ENCODE measurements around the gene ANKRD52. TPM values are rescaled to one million over a fixed set of nuclear protein-coding genes. Genes with fewer than 3 reads are reported as not detected.

Gene ANKRD52
- total and polyA plus RNA-seq, 10 of the 15 experiments (the other 5 are each of a cell fraction or from before 2014, with no cell fraction given): 0.90 to 55.3 (median 16.1) TPM

- RAD21 ChIA-PET (ENCODE audit: unreplicated experiment): no interaction called here
- H3K27me3 ChIP-seq (replicated peaks in 1 of 2; ENCODE audit: control insufficient read depth in 2 of 2, insufficient read depth in 2 of 2, low read length in 1 of 2): no peaks in the 10 kb centered on the region
- no peak for FAIRE-seq
Observed at GRCh38 chr12:56288705-56289387, 30.7 kb upstream of the ANKRD52 start.

GRCh38 chr12:56286044-56286830, 28.1 kb upstream of the ANKRD52 start:
- Histone ChIP-seq H3K27me3 (replicated peaks in 1 of 2; ENCODE audit: control insufficient read depth in 2 of 2, insufficient read depth in 2 of 2, low read length in 1 of 2) (no peaks in the 10 kb centered on the region), H4K20me1 (ENCODE audit: control insufficient read depth, insufficient read depth) (no peaks in the 10 kb centered on the region), H2AFZ (ENCODE audit: control insufficient read depth, low read depth, low read length) (no peak overlapping the region), H3K4me3 (no peak overlapping the region), H3K27ac (ENCODE audit: control insufficient read depth, insufficient read depth) (no peak overlapping the region), H3K4me1 (ENCODE audit: control insufficient read depth, insufficient read depth, low read length) (no peaks in the 10 kb centered on the region), H3K9ac (ENCODE audit: control insufficient read depth, insufficient read depth, low read length) (no peak overlapping the region), H3K4me2 (ENCODE audit: control insufficient read depth, insufficient read depth) (no peak overlapping the region), H3K9me3 (replicated peaks; ENCODE audit: control insufficient read depth, insufficient read depth, low read length) (no peaks in the 10 kb centered on the region), H3K79me2 (ENCODE audit: control insufficient read depth, insufficient read depth, low read length) (peaks cover 6% of the 10 kb centered on the region), H3K36me3 (ENCODE audit: control insufficient read depth in 2 of 2, insufficient read depth in 2 of 2, low read length in 1 of 2) (peaks cover 7 to 24% of the 10 kb centered on the region in 2 experiments)
- intact Hi-C loops (cut with micrococcal nuclease; ENCODE audit: unreplicated experiment): no loop called here
- ATAC-seq (no peak), DNase-seq (ENCODE audit: low read depth, low spot score) (no peak), FAIRE-seq (no peak)
- in situ Hi-C loops (cut with MboI): no loop called here
- TSS peak; percentile 38 for BruUV-seq (replicated peaks)
- ChIA-PET CTCF (interaction anchor here (0.7 to 2.3 kb wide), 8 partner anchors 11 to 178 kb away, joined by 3 to 10 read pairs (median 4); partner anchors contain the start of genes RNF41 and STAT2), RAD21 (ENCODE audit: unreplicated experiment) (interaction anchor here (1.1 to 1.7 kb wide), 3 partner anchors 163 to 178 kb away, joined by 3 to 7 read pairs (median 3); partner anchors contain the start of gene TIMELESS), POLR2A (interaction anchor here (0.6 to 1.4 kb wide), 4 partner anchors 14 to 74 kb away, joined by 3 to 4 read pairs (median 3); partner anchors contain the start of genes CS and STAT2), SMC1A (ENCODE audit: uncharacterized antibody, unreplicated experiment) (interaction anchor here (1.0 to 3.1 kb wide), 5 partner anchors 11 to 178 kb away, joined by 3 to 12 read pairs (median 4); no protein-coding TSS in a partner anchor)
- WGBS (ENCODE audit: insufficient coverage, insufficient replicate concordance, low lambda C conversion rate, missing lambda C conversion rate): 100% methylated on average over 4 of the region's 4 CpGs
- TF ChIP-seq IRF5 (IDR thresholded peaks at IDR 0.05; ENCODE audit: borderline replicate concordance) (no peak), BHLHE40 (IDR thresholded peaks at IDR 0.05; ENCODE audit: borderline replicate concordance in 1 of 2, low read depth in 2 of 2, low read length in 1 of 2) (no peak), IRF3 (IDR thresholded peaks at IDR 0.05) (no peak), CBFB (IDR thresholded peaks at IDR 0.05; ENCODE audit: low read depth) (no peak), RAD21 (IDR thresholded peaks at IDR 0.05; ENCODE audit: insufficient read depth, low read depth, low read length) (no peak), ZSCAN29 (IDR thresholded peaks at IDR 0.05) (no peak), SUZ12 (IDR thresholded peaks at IDR 0.05; ENCODE audit: unreplicated experiment) (no peak), CBX3 (IDR thresholded peaks at IDR 0.05; ENCODE audit: borderline replicate concordance, low read depth) (no peak), HDAC6 (IDR thresholded peaks at IDR 0.05; ENCODE audit: unreplicated experiment) (no peak)

More at GRCh38 chr12:56288705-56289387, 30.7 kb upstream of the ANKRD52 start:
- ChIA-PET CTCF (interaction anchor here (0.6 to 1.3 kb wide), 4 partner anchors 10 to 175 kb away, joined by 3 to 4 read pairs (median 3); no protein-coding TSS in a partner anchor), SMC1A (ENCODE audit: uncharacterized antibody, unreplicated experiment) (interaction anchor here (2.1 to 2.6 kb wide), 2 partner anchors 172 to 176 kb away, joined by 5 to 9 read pairs; no protein-coding TSS in a partner anchor), POLR2A (interaction anchor here (0.5 to 0.6 kb wide), 2 partner anchors 21 to 202 kb away, joined by 3 to 5 read pairs; no protein-coding TSS in a partner anchor)
- in situ Hi-C loops (cut with MboI): no loop called here
- TF ChIP-seq SMC3 (IDR thresholded peaks at IDR 0.05; ENCODE audit: borderline replicate concordance, low read length) (no peak), MXI1 (IDR thresholded peaks at IDR 0.05; ENCODE audit: low read depth, low read length) (no peak), SRF (IDR thresholded peaks at IDR 0.05; ENCODE audit: low read depth in 2 of 2, low read length in 2 of 2) (peak; percentile 26 to 66; a peak in 1 of 4 replicates), NR2C1 (IDR thresholded peaks at IDR 0.05) (no peak)
- WGBS (ENCODE audit: insufficient coverage, insufficient replicate concordance, low lambda C conversion rate, missing lambda C conversion rate): 82% methylated on average over 3 of the region's 3 CpGs
- no peak for ATAC-seq
- no peaks in the 10 kb centered on the region for H3K4me1 ChIP-seq (ENCODE audit: control insufficient read depth, insufficient read depth, low read length)
- no peak for DNase-seq (ENCODE audit: low read depth, low spot score)
- no peak overlapping the region for H3K4me3 ChIP-seq
- H3K27ac ChIP-seq (ENCODE audit: control insufficient read depth, insufficient read depth): no peak overlapping the region
- BruUV-seq (replicated peaks): no TSS peak
- no peaks in the 10 kb centered on the region for H3K9me3 ChIP-seq (replicated peaks; ENCODE audit: control insufficient read depth, insufficient read depth, low read length)
- intact Hi-C loops (cut with micrococcal nuclease; ENCODE audit: unreplicated experiment): no loop called here
- H3K4me2 ChIP-seq (ENCODE audit: control insufficient read depth, insufficient read depth): no peak overlapping the region
- H2AFZ ChIP-seq (ENCODE audit: control insufficient read depth, low read depth, low read length): no peak overlapping the region
- no peak overlapping the region for H3K9ac ChIP-seq (ENCODE audit: control insufficient read depth, insufficient read depth, low read length)
- H3K79me2 ChIP-seq (ENCODE audit: control insufficient read depth, insufficient read depth, low read length): peaks cover 18% of the 10 kb centered on the region
- H3K36me3 ChIP-seq (ENCODE audit: control insufficient read depth in 2 of 2, insufficient read depth in 2 of 2, low read length in 1 of 2): peaks cover 2 to 27% of the 10 kb centered on the region in 2 experiments; a peak in 3 of 4 replicates
- H4K20me1 ChIP-seq (ENCODE audit: control insufficient read depth, insufficient read depth): no peaks in the 10 kb centered on the region

Data from GM12878 (cell line).